H54 (cell line): ENCODE data around the gene TTLL11.
"Not testable (repeated sequence)": the region's sequence is repeated elsewhere in the genome, so short reads cannot be mapped to it uniquely, and the experiment has no call there.

Experiments
- DNase-seq: peaks from one replicate; pipeline ENCODE4 v3.0.0; 2011; ENCODE audit warnings: low spot score, mixed read lengths; ENCODE audit not compliant: insufficient read length
- FAIRE-seq: peaks from 3 replicates; lab custom pipeline; 2011; peaks lifted over from hg19 to GRCh38; lab: Jason Lieb, UNC
- POLR2A ChIP-seq: IDR thresholded peaks from 2 replicates; pipeline ENCODE4 v1.6.1; 2011; ENCODE audit warnings: low read depth, mild to moderate bottlenecking, low read length

TTLL11 gene

GRCh38 chr9:122120316-122121071 is 27.4 kb upstream of the TTLL11 start:
- FAIRE-seq: no peak
- TF ChIP-seq POLR2A: no peak
- no peak for DNase-seq

- DNase-seq: no peak
- FAIRE-seq: no peak
- TF ChIP-seq POLR2A: no peak
Measured at GRCh38 chr9:122119721-122120120, 26.6 kb upstream of the TTLL11 start.

GRCh38 chr9:122119166-122119521 is 26.0 kb upstream of the TTLL11 start:
- DNase-seq: no peak
- TF ChIP-seq POLR2A: no peak
- FAIRE-seq: no peak

- FAIRE-seq (no peak), DNase-seq (no peak)
- TF ChIP-seq POLR2A: 0 out of 2 replicates have a peak, but pooled peaks have one; percentile 9
Measured at GRCh38 chr9:122118343-122119165, 25.4 kb upstream of the TTLL11 start.

- FAIRE-seq, DNase-seq: not testable (repeated sequence)
Measured at GRCh38 chr9:122117241-122117640, 24.1 kb upstream of the TTLL11 start.

- no peak for FAIRE-seq
- no peak for TF ChIP-seq POLR2A
- no peak for DNase-seq
Measured at GRCh38 chr9:122116448-122117173, 23.5 kb upstream of the TTLL11 start.

- FAIRE-seq: no peak
- DNase-seq: no peak
- no peak for TF ChIP-seq POLR2A
Measured at GRCh38 chr9:122116040-122116439, 22.9 kb upstream of the TTLL11 start.

- no peak for TF ChIP-seq POLR2A
- DNase-seq (no peak), FAIRE-seq (no peak)
Measured at GRCh38 chr9:122115176-122116035, 22.3 kb upstream of the TTLL11 start.

GRCh38 chr9:122113574-122113973 is 20.5 kb upstream of the TTLL11 start:
- TF ChIP-seq POLR2A: no peak
- FAIRE-seq: no peak
- DNase-seq: no peak

GRCh38 chr9:122112238-122112637 is 19.1 kb upstream of the TTLL11 start:
- TF ChIP-seq POLR2A: no peak
- no peak for DNase-seq
- FAIRE-seq: no peak

GRCh38 chr9:122111413-122112085 is 18.4 kb upstream of the TTLL11 start:
- DNase-seq (no peak), FAIRE-seq (no peak)
- TF ChIP-seq POLR2A: no peak

GRCh38 chr9:122110100-122110833 is 17.2 kb upstream of the TTLL11 start:
- DNase-seq (no peak), FAIRE-seq (no peak)
- no peak for TF ChIP-seq POLR2A
